Body of pancreas (tissue), 4 donors: ENCODE data around the gene TLCD2.

Experiments
- POLR2A ChIP-seq, 3 donors: fragments of 450-650 bp; IDR thresholded peaks; one replicate each; pipeline ENCODE4 v1.6.1; 2016; ENCODE audit warnings: antibody characterized with exemption in 3 of 3, mild to moderate bottlenecking in 2 of 3
- TF ChIP-seq, protein P1 (sequence below), 7 experiments: fragments of 450-650 bp in 4 of 7; fragments of 200-600 bp in 3 of 7; sonication (generic) in 3 of 7; IDR thresholded peaks; one replicate each; pipeline ENCODE4 v1.5.1; 2016 to 2019; ENCODE audit warnings: antibody characterized with exemption in 7 of 7

DNA sequence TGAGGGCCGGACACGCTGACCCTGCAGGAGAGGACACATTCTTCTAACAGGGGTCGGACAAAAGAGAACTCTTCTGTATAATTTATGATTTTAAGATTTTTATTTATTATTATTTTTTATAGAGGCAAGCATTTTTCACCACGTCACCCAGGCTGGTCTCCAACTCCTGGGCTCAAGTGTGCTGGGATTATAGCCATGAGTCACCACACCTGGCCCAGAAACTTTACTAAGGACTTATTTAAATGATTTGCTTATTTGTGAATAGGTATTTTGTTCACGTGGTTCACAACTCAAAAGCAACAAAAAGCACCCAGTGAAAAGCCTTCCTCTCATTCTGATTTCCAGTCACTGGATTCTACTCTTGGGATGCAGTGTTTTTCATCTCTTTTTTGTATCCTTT lies 49.4 kb upstream of the TLCD2 start:
- TF ChIP-seq, protein P1, sequence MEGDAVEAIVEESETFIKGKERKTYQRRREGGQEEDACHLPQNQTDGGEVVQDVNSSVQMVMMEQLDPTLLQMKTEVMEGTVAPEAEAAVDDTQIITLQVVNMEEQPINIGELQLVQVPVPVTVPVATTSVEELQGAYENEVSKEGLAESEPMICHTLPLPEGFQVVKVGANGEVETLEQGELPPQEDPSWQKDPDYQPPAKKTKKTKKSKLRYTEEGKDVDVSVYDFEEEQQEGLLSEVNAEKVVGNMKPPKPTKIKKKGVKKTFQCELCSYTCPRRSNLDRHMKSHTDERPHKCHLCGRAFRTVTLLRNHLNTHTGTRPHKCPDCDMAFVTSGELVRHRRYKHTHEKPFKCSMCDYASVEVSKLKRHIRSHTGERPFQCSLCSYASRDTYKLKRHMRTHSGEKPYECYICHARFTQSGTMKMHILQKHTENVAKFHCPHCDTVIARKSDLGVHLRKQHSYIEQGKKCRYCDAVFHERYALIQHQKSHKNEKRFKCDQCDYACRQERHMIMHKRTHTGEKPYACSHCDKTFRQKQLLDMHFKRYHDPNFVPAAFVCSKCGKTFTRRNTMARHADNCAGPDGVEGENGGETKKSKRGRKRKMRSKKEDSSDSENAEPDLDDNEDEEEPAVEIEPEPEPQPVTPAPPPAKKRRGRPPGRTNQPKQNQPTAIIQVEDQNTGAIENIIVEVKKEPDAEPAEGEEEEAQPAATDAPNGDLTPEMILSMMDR (IDR thresholded peaks at IDR 0.05) = no peak
- no peak for TF ChIP-seq POLR2A (IDR thresholded peaks at IDR 0.05)
